IMR-90 (cell line): Measurements from ENCODE around the gene NAB2. TPM values are rescaled to one million over a fixed set of nuclear protein-coding genes. Genes with fewer than 3 reads are reported as not detected.

Source experiments
- ATAC-seq: fragments of 200-7000 bp; cut with Tn5 transposase; 2 replicates; pipeline ENCODE4 v1.9.1; 2020; ENCODE audit warnings: low read depth, mild to moderate bottlenecking, moderate library complexity
- BruUV-seq: library from RNA; stranded (reverse); fragments of 400-500 nt; replicated peaks from 2 replicates; lab custom pipeline; 2021; lab: Mats Ljungman, UMichigan
- CTCF ChIA-PET: fragments of 300-600 bp; formaldehyde crosslinking; extraction: SDS; loops from one replicate; lab custom pipeline; 2021; ENCODE audit warnings: antibody characterized with exemption; lab: Yijun Ruan, JAX
- POLR2A ChIA-PET: fragments of 300-600 bp; sonication (Branson Sonifier 250); formaldehyde crosslinking; loops from one replicate; lab custom pipeline; 2022; ENCODE audit warnings: antibody characterized with exemption; ENCODE audit not compliant: unreplicated experiment; lab: Charles Lee
- DNase-seq: peaks from one replicate; pipeline ENCODE4 v3.0.0; 2013
- H2AFZ ChIP-seq: replicated peaks from 2 replicates; pipeline ENCODE3; 2013; ENCODE audit warnings: low read length, mild to moderate bottlenecking; ENCODE audit not compliant: poor library complexity
- H2AK5ac ChIP-seq: 2 replicates; pipeline ENCODE4 v1.6.1; 2013; ENCODE audit warnings: low read depth, low read length, inconsistent platforms
- H2AK9ac ChIP-seq: replicated peaks from 2 replicates; pipeline ENCODE3; 2013; ENCODE audit warnings: mild to moderate bottlenecking, low read depth, low read length, moderate library complexity; ENCODE audit not compliant: poor library complexity
- H2BK120ac ChIP-seq: 2 replicates; pipeline ENCODE4 v1.6.1; 2013; ENCODE audit warnings: low read depth, low read length, inconsistent platforms
- H2BK15ac ChIP-seq: 3 replicates; pipeline ENCODE4 v1.6.1; 2013; ENCODE audit warnings: low read depth, low read length, inconsistent platforms
- H2BK20ac ChIP-seq: 2 replicates; pipeline ENCODE4 v1.6.1; 2013; ENCODE audit warnings: low read depth, mild to moderate bottlenecking, inconsistent platforms, low read length, moderate library complexity
- H2BK5ac ChIP-seq: 2 replicates; pipeline ENCODE4 v1.6.1; 2013; ENCODE audit warnings: mild to moderate bottlenecking, low read depth, low read length, inconsistent platforms; ENCODE audit not compliant: poor library complexity, severe bottlenecking
- H3K14ac ChIP-seq: replicated peaks from 2 replicates; pipeline ENCODE4 v1.6.1; 2013; ENCODE audit warnings: low read depth, low read length, inconsistent platforms
- H3K18ac ChIP-seq: 2 replicates; pipeline ENCODE4 v1.6.1; 2013; ENCODE audit warnings: low read depth, low read length, control low read depth
- H3K23ac ChIP-seq: 2 replicates; pipeline ENCODE4 v1.6.1; 2013; ENCODE audit warnings: low read depth, low read length, inconsistent platforms
- H3K27ac ChIP-seq: 2 replicates; pipeline ENCODE4 v1.5.1; 2013; ENCODE audit warnings: mild to moderate bottlenecking, control low read depth, low read length; ENCODE audit not compliant: insufficient read depth
- H3K27me3 ChIP-seq: 2 replicates; pipeline ENCODE4 v1.6.1; 2013; ENCODE audit warnings: low read length; ENCODE audit not compliant: control insufficient read depth, insufficient read depth
- H3K36me3 ChIP-seq: 2 replicates; pipeline ENCODE4 v1.6.1; 2013; ENCODE audit warnings: low read length, mixed read lengths; ENCODE audit not compliant: control insufficient read depth, insufficient read depth
- H3K4ac ChIP-seq: 2 replicates; pipeline ENCODE4 v1.6.1; 2013; ENCODE audit warnings: low read depth, low read length, inconsistent platforms
- H3K4me1 ChIP-seq: 2 replicates; pipeline ENCODE4 v1.6.1; 2013; ENCODE audit warnings: low read length, mixed read lengths; ENCODE audit not compliant: control insufficient read depth, insufficient read depth
- H3K4me2 ChIP-seq: 2 replicates; pipeline ENCODE4 v1.6.1; 2013; ENCODE audit warnings: low read depth, mild to moderate bottlenecking, control low read depth, low read length, moderate library complexity
- H3K4me3 ChIP-seq: 2 replicates; pipeline ENCODE4 v1.5.1; 2013; ENCODE audit warnings: low read depth, mild to moderate bottlenecking, control low read depth, low read length, moderate library complexity; ENCODE audit not compliant: insufficient read depth
- H3K56ac ChIP-seq: 2 replicates; pipeline ENCODE4 v1.6.1; 2013; ENCODE audit warnings: low read length, inconsistent platforms; ENCODE audit not compliant: insufficient read depth; ENCODE audit errors: extremely low read depth
- H3K79me1 ChIP-seq, 2 experiments: 2 replicates each; pipeline ENCODE4 v1.6.1; 2013; ENCODE audit warnings: low read length in 2 of 2, inconsistent platforms in 1 of 2, low read depth in 1 of 2
- H3K9ac ChIP-seq: 2 replicates; pipeline ENCODE4 v1.6.1; 2013; ENCODE audit warnings: low read depth, low read length, control low read depth
- H3K9me1 ChIP-seq: 2 replicates; pipeline ENCODE4 v1.6.1; 2013; ENCODE audit warnings: low read length, inconsistent platforms; ENCODE audit not compliant: insufficient read depth
- H3K9me3 ChIP-seq: 2 replicates; pipeline ENCODE4 v1.6.1; 2013; ENCODE audit warnings: low read length; ENCODE audit not compliant: control insufficient read depth, insufficient read depth
- H4K20me1 ChIP-seq: 2 replicates; pipeline ENCODE4 v1.6.1; 2013; ENCODE audit warnings: low read length, inconsistent platforms; ENCODE audit not compliant: insufficient read depth
- H4K5ac ChIP-seq: 2 replicates; pipeline ENCODE4 v1.6.1; 2013; ENCODE audit warnings: mild to moderate bottlenecking, low read depth, low read length, control low read depth
- H4K8ac ChIP-seq, 2 experiments: 2 replicates each; pipeline ENCODE4 v1.6.1; 2013; ENCODE audit warnings: low read depth in 2 of 2, low read length in 2 of 2, control low read depth in 1 of 2, inconsistent platforms in 1 of 2
- H4K91ac ChIP-seq: 2 replicates; pipeline ENCODE4 v1.6.1; 2013; ENCODE audit warnings: low read depth, low read length, inconsistent platforms; ENCODE audit not compliant: insufficient read depth
- ELK1 ChIP-seq: fragments of 150-350 bp; IDR thresholded peaks from 2 replicates; pipeline ENCODE4 v1.6.1; 2016; ENCODE audit warnings: low read depth, mild to moderate bottlenecking, low read length, moderate library complexity, borderline replicate concordance
- NFE2L2 ChIP-seq: fragments of 150-350 bp; IDR thresholded peaks from 2 replicates; pipeline ENCODE4 v1.6.1; 2016; ENCODE audit warnings: low read depth, mild to moderate bottlenecking, low read length
- RCOR1 ChIP-seq: IDR thresholded peaks from 2 replicates; pipeline ENCODE4 v1.6.1; 2012; ENCODE audit warnings: mild to moderate bottlenecking, low read length, improper control_type of control experiment; ENCODE audit not compliant: insufficient replicate concordance
- RFX5 ChIP-seq: IDR thresholded peaks from 2 replicates; pipeline ENCODE4 v1.8.0; 2012; ENCODE audit warnings: low read depth, mild to moderate bottlenecking, low read length, moderate library complexity
- SMC3 ChIP-seq: fragments of 150-350 bp; IDR thresholded peaks from 2 replicates; pipeline ENCODE4 v1.6.1; 2016; ENCODE audit warnings: low read depth, mild to moderate bottlenecking, antibody characterized with exemption, low read length, moderate library complexity
- USF2 ChIP-seq: fragments of 150-350 bp; IDR thresholded peaks from 2 replicates; pipeline ENCODE4 v1.6.1; 2017; ENCODE audit warnings: mild to moderate bottlenecking, antibody characterized with exemption, low read length, low read depth
- WGBS, 2 experiments: methylation state at CpG; one replicate each; pipeline versions ENCODE4 v1.1.5 to v1.1.7; 2013; ENCODE audit warnings: missing lambda C conversion rate in 2 of 2; ENCODE audit not compliant: insufficient read length in 1 of 2; ENCODE audit errors: extremely low coverage in 2 of 2; 5-methylcytosine and 5-hydroxymethylcytosine counted together
- dilution Hi-C: fragments of 300-500 bp; cut with HindIII; formaldehyde crosslinking; loops from one replicate; pipeline ENCODE4 v1.14.3; 2018; ENCODE audit warnings: low sequenced_read_pairs; ENCODE audit not compliant: unreplicated experiment
- in situ Hi-C: fragments of 300-500 bp; cut with MboI; formaldehyde crosslinking; loops from 3 replicates; pipeline ENCODE4 v1.14.3; 2019; ENCODE audit warnings: low sequenced_read_pairs, inconsistent platforms, mixed read lengths
- intact Hi-C: fragments of 100-400 bp; cut with micrococcal nuclease; formaldehyde crosslinking; loops from 2 replicates; pipeline ENCODE4 v1.10.0; 2022
- polyA plus RNA-seq, 3 experiments: library from polyadenylated mRNA; depleted of rRNA; stranded (reverse); fragments of >200 nt; gene quantifications; 2 replicates each; pipeline ENCODE4 v1.2.3, GENCODE V29; 2012; ENCODE audit warnings: low replicate concordance in 1 of 3
- total RNA-seq: library from RNA; depleted of rRNA; stranded (reverse); fragments of >200 nt; gene quantifications from 2 replicates; pipeline ENCODE4 v1.2.3, GENCODE V29; 2012

The NAB2 gene
- total and polyA plus RNA-seq, 2 of the 4 experiments (the other 2 are of a cell fraction): 65.1 to 68.8 TPM

- H3K4ac ChIP-seq: no peak overlapping the region
- TF ChIP-seq SMC3 (no peak), NFE2L2 (no peak), RFX5 (no peak), RCOR1 (no peak), USF2 (no peak), ELK1 (no peak)
- no peak overlapping the region for H4K8ac ChIP-seq
- in situ Hi-C loops: no loop called here
- no peak overlapping the region for H3K56ac ChIP-seq
- peaks cover 2% of the 10 kb centered on the region; the same call in 1 of the 2 replicates for H3K27me3 ChIP-seq
- dilution Hi-C loops: no loop called here
- no peak overlapping the region for H2BK5ac ChIP-seq
- H2BK120ac ChIP-seq: no peak overlapping the region
- H3K14ac ChIP-seq: no peak overlapping the region
- no peaks in the 10 kb centered on the region for H3K79me1 ChIP-seq
- no peak overlapping the region for H4K91ac ChIP-seq
- no peak overlapping the region for H3K23ac ChIP-seq
- H3K4me1 ChIP-seq: no peaks in the 10 kb centered on the region
- no peak overlapping the region for H3K27ac ChIP-seq
- H2BK20ac ChIP-seq: no peak overlapping the region
- DNase-seq (no peak), ATAC-seq (no peak)
- WGBS, 2 experiments: no CpG with 5 or more reads among the region's 3 CpGs
- no peaks in the 10 kb centered on the region for H3K9me1 ChIP-seq
- no peak overlapping the region for H3K18ac ChIP-seq
- H3K4me3 ChIP-seq: no peak overlapping the region
- no peaks in the 10 kb centered on the region for H3K9me3 ChIP-seq
- CTCF ChIA-PET: interaction anchor here (1.8 kb wide), 1 partner anchor 47 kb away, joined by 7 read pairs; no protein-coding TSS in a partner anchor
- no peak overlapping the region for H3K4me2 ChIP-seq
- no peak overlapping the region for H4K5ac ChIP-seq
- H2AK5ac ChIP-seq: no peak overlapping the region
- no peak overlapping the region for H2AK9ac ChIP-seq
- peaks cover 13% of the 10 kb centered on the region for H3K36me3 ChIP-seq
- H2AFZ ChIP-seq: no peak overlapping the region
- H3K9ac ChIP-seq: no peak overlapping the region
- POLR2A ChIA-PET: no interaction called here
- no TSS peak for BruUV-seq
- H2BK15ac ChIP-seq: no peak overlapping the region
- intact Hi-C loops: no loop called here
- H4K20me1 ChIP-seq: no peaks in the 10 kb centered on the region
Observed at GRCh38 chr12:57055824-57056223, 33.1 kb upstream of the NAB2 start.
